Gastrocnemius medialis (tissue), 4 donors: ENCODE results near the gene LAMA2.

Source experiments
- CTCF ChIP-seq, 5 experiments: fragments of 450-650 bp in 3 of 5; fragments of 200-600 bp in 2 of 5; sonication (generic) in 2 of 5; IDR thresholded peaks in 4 of 5; conservative IDR thresholded peaks in 1 of 5; 1 replicate in 4 of 5; 2 replicates in 1 of 5; pipeline ENCODE4 v1.5.1; 2016 to 2019; ENCODE audit warnings: antibody characterized with exemption in 5 of 5, mild to moderate bottlenecking in 3 of 5, moderate library complexity in 3 of 5
- POLR2A ChIP-seq, 2 donors: fragments of 450-650 bp; IDR thresholded peaks; one replicate each; pipeline ENCODE4 v1.6.1; 2017; ENCODE audit warnings: antibody characterized with exemption in 2 of 2, mild to moderate bottlenecking in 2 of 2, moderate library complexity in 2 of 2

- TF ChIP-seq CTCF (IDR thresholded peaks at IDR 0.05 in 4 of 5, conservative IDR thresholded peaks at IDR 0.05 in 1 of 5) = no peak
- no peak for TF ChIP-seq POLR2A (IDR thresholded peaks at IDR 0.05)
Observed at GRCh38 chr6:129504456-129504855, 621.5 kb downstream of the LAMA2 start.
